HEK293T (cell line): ENCODE results near the gene LCOR.

ENCODE experiments used
- CTCF ChIA-PET: fragments of 350-600 bp; formaldehyde crosslinking; extraction: SDS; loops from one replicate; lab custom pipeline; 2021; ENCODE audit warnings: antibody characterized with exemption, inconsistent platforms; lab: Yijun Ruan, JAX
- POLR2A ChIA-PET: fragments of 350-600 bp; formaldehyde crosslinking; extraction: SDS; loops from one replicate; lab custom pipeline; 2020; ENCODE audit warnings: antibody characterized with exemption, inconsistent platforms; lab: Yijun Ruan, JAX
- DNase-seq: peaks from one replicate; pipeline ENCODE4 v3.0.0; 2012; ENCODE audit warnings: mixed read lengths; ENCODE audit errors: extremely low spot score
- ARNT ChIP-seq: fragments of 450-650 bp; IDR thresholded peaks from 2 replicates; pipeline ENCODE4 v1.6.1; 2017; ENCODE audit warnings: mild to moderate bottlenecking
- BHLHE40 ChIP-seq: fragments of 450-650 bp; IDR thresholded peaks from 2 replicates; pipeline ENCODE4 v1.6.1; 2016; ENCODE audit warnings: mild to moderate bottlenecking, moderate library complexity, borderline replicate concordance
- CTBP1 ChIP-seq: fragments of 450-650 bp; IDR thresholded peaks from 2 replicates; pipeline ENCODE4 v1.6.1; 2016; ENCODE audit warnings: borderline replicate concordance
- ELF4 ChIP-seq: fragments of 450-650 bp; IDR thresholded peaks from 2 replicates; pipeline ENCODE4 v1.6.1; 2017; ENCODE audit warnings: antibody characterized with exemption
- FOXA1 ChIP-seq: fragments of 450-650 bp; IDR thresholded peaks from 2 replicates; pipeline ENCODE4 v1.6.1; 2016; ENCODE audit warnings: mild to moderate bottlenecking
- FOXK2 ChIP-seq: fragments of 450-650 bp; IDR thresholded peaks from 2 replicates; pipeline ENCODE4 v1.6.1; 2016; ENCODE audit warnings: mild to moderate bottlenecking
- FOXM1 ChIP-seq: fragments of 450-650 bp; IDR thresholded peaks from 2 replicates; pipeline ENCODE4 v1.6.1; 2017; ENCODE audit warnings: mild to moderate bottlenecking, borderline replicate concordance
- HDGF ChIP-seq: fragments of 450-650 bp; IDR thresholded peaks from 2 replicates; pipeline ENCODE4 v1.6.1; 2017; ENCODE audit warnings: antibody characterized with exemption, borderline replicate concordance
- L3MBTL2 ChIP-seq: fragments of 450-650 bp; conservative IDR thresholded peaks from 2 replicates; pipeline ENCODE4 v1.6.1; 2016; ENCODE audit warnings: mild to moderate bottlenecking
- LEF1 ChIP-seq: fragments of 450-650 bp; IDR thresholded peaks from 2 replicates; pipeline ENCODE4 v1.6.1; 2017; ENCODE audit warnings: mild to moderate bottlenecking, borderline replicate concordance
- NFRKB ChIP-seq: fragments of 450-650 bp; IDR thresholded peaks from 2 replicates; pipeline ENCODE4 v1.6.1; 2016; ENCODE audit warnings: mild to moderate bottlenecking, moderate library complexity
- PKNOX1 ChIP-seq: fragments of 450-650 bp; IDR thresholded peaks from 2 replicates; pipeline ENCODE4 v1.6.1; 2016
- SP1 ChIP-seq: fragments of 450-650 bp; IDR thresholded peaks from 2 replicates; pipeline ENCODE4 v1.6.1; 2017
- SUZ12 ChIP-seq: fragments of 450-650 bp; IDR thresholded peaks from 2 replicates; pipeline ENCODE4 v1.6.1; 2016; ENCODE audit warnings: mild to moderate bottlenecking
- TARDBP ChIP-seq: fragments of 450-650 bp; IDR thresholded peaks from 2 replicates; pipeline ENCODE4 v1.6.1; 2016
- ZNF384 ChIP-seq: fragments of 450-650 bp; IDR thresholded peaks from 2 replicates; pipeline ENCODE4 v1.6.1; 2016

The LCOR gene

GRCh38 chr10:97037365-97038361 lies 205.6 kb downstream of the LCOR start:
- no peak for TF ChIP-seq SP1
- no peak for TF ChIP-seq BHLHE40
- no peak for TF ChIP-seq PKNOX1
- DNase-seq = peak; percentile 90
- ChIA-PET POLR2A (interaction anchor here (1.2 kb wide), 1 partner anchor 13 kb away, joined by 3 read pairs; no protein-coding TSS in a partner anchor), CTCF (interaction anchor here (0.5 to 3.6 kb wide), 25 partner anchors 9 to 399 kb away, joined by 3 to 31 read pairs (median 3); no protein-coding TSS in a partner anchor)

GRCh38 chr10:97038688-97039087 lies 206.6 kb downstream of the LCOR start:
- ChIA-PET CTCF (interaction anchor here (0.8 to 3.2 kb wide), 3 partner anchors 14 to 172 kb away, joined by 5 to 19 read pairs (median 8); no protein-coding TSS in a partner anchor), POLR2A (no interaction called here)
- TF ChIP-seq SUZ12 = no peak
- no peak for TF ChIP-seq FOXK2
- TF ChIP-seq CTBP1 = no peak
- TF ChIP-seq ELF4 = no peak
- TF ChIP-seq ZNF384 = no peak
- no peak for TF ChIP-seq PKNOX1
- DNase-seq = no peak

- POLR2A ChIA-PET = no interaction called here
- CTCF ChIA-PET = interaction anchor here (1.0 to 1.2 kb wide), 3 partner anchors 15 to 194 kb away, joined by 4 to 5 read pairs (median 5); no protein-coding TSS in a partner anchor
- TF ChIP-seq SP1 = no peak
- no peak for TF ChIP-seq ARNT
- no peak for TF ChIP-seq ZNF384
- no peak for TF ChIP-seq FOXK2
- TF ChIP-seq NFRKB = no peak
- TF ChIP-seq HDGF = no peak
- no peak for TF ChIP-seq TARDBP
- no peak for TF ChIP-seq L3MBTL2
- TF ChIP-seq CTBP1 = no peak
- TF ChIP-seq LEF1 = no peak
- TF ChIP-seq FOXA1 = no peak
- no peak for TF ChIP-seq SUZ12
- TF ChIP-seq BHLHE40 = no peak
- TF ChIP-seq FOXM1 = no peak
- no peak for TF ChIP-seq PKNOX1
- TF ChIP-seq ELF4 = no peak
Measured at GRCh38 chr10:97039538-97040247, 207.6 kb downstream of the LCOR start.

GRCh38 chr10:97040248-97040584 lies 208.1 kb downstream of the LCOR start:
- DNase-seq = no peak
- POLR2A ChIA-PET = no interaction called here
- TF ChIP-seq CTBP1 (no peak), L3MBTL2 (no peak), ZNF384 (no peak), FOXK2 (no peak), FOXM1 (no peak), SUZ12 (no peak), LEF1 (no peak), FOXA1 (no peak), HDGF (no peak), TARDBP (no peak), PKNOX1 (no peak), SP1 (no peak), NFRKB (no peak), BHLHE40 (no peak), ELF4 (no peak), ARNT (no peak)
- CTCF ChIA-PET = interaction anchor here (1.0 to 1.2 kb wide), 2 partner anchors 16 to 170 kb away, joined by 5 read pairs; no protein-coding TSS in a partner anchor

More at GRCh38 chr10:97039538-97040247, 207.6 kb downstream of the LCOR start:
- DNase-seq = no peak

- TF ChIP-seq ELF4 (no peak), BHLHE40 (no peak), FOXM1 (no peak), NFRKB (no peak), SP1 (no peak), L3MBTL2 (no peak), ZNF384 (no peak), ARNT (no peak), LEF1 (no peak)
- POLR2A ChIA-PET = no interaction called here
- DNase-seq = no peak
- CTCF ChIA-PET = interaction anchor here (2.2 kb wide), 1 partner anchor 15 kb away, joined by 8 read pairs; no protein-coding TSS in a partner anchor
Measured at GRCh38 chr10:97040706-97041105, 208.6 kb downstream of the LCOR start.
